ENCODE data around the gene FBF1.
"Not testable (repeated sequence)": the region's sequence is repeated elsewhere in the genome, so short reads cannot be mapped to it uniquely, and the experiment has no call there.

Gene FBF1

DNA sequence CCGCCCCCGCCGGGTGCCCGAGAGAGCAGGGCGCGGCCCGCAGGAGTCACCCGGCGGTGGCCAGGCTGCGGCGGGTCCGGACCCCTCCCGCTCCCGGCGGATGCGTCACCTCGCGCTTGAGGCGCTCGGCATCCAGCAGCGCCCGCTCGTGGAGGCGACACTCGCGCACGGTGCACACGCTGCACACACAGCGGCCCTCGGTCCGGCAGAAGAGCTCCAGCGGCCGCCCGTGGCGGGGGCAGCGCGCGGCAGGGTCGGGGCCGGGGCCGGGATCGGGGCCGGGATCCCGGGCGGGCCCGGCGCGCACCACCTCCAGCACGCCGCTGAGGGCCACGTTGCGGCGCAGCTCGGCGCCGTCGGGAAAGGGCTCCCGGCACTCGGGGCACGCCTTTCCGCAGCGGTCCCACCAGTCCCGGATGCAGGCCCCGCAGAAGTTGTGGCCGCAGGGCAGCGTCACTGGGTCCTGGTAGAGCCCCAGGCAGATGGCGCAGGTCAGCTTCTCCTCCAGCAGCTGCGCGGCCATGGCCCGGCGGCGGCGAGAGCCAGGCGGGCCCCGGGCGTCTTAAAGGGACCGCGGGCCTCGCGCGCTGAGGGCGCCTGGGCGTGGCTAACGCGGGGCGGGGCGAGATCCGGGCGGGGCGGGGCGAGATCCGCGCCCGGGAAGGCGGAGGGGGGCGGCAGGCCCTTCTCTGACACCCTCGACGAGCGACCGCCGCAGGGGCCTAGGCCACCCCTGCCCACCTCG is 44.3 kb downstream of the FBF1 start, which contains the start of gene TRIM65:
TSS of gene TRIM65 (minus strand) at position 537 of the 745 bp plus-strand sequence. CDS start at position 523, 14 bp downstream.
- peak; percentile 69 to 80 for DNase-seq (ENCODE audit: low read depth in 2 of 2)

GRCh38 chr17:75895370-75896155 is 45.3 kb downstream of the FBF1 start:
- no peak for DNase-seq (ENCODE audit: low read depth in 2 of 2)

DNA sequence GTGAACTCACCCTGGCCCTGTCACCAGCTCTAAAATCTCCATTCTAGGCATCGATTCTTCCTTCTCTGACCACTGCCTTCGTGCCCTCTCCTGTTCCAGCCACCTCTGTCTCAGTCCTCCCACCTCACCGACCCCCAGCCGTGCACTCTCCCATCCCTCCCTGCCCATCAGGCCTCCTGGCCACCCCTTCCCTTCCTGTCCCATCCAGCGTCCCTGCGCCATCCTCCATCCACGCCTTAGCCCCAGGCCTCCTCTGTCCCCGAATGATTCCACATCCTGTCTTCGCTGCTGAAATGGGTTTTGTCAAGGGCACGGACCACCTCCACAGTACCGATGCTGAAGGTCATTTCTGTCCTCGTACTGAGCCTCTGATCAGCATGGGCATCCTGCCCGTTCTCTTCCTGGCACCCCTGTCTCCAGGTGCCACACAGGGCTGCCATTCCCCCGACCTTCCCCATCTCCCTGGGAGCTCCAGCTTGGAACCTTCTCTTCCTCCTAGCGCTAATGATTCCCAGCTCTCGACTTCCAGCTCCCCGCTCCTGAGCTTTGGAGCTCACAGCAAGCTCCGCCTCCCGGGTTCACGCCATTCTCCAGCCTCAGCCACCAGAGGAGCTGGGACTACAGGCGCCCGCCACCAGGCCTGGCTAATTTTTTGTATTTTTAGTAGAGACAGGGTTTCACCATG is 46.7 kb downstream of the FBF1 start:
- no peak for DNase-seq (ENCODE audit: low read depth in 2 of 2)

- no peak for DNase-seq (ENCODE audit: low read depth in 2 of 2)
These were observed 47.4 kb downstream of the FBF1 start for GRCh38 chr17:75893305-75894048.

DNA sequence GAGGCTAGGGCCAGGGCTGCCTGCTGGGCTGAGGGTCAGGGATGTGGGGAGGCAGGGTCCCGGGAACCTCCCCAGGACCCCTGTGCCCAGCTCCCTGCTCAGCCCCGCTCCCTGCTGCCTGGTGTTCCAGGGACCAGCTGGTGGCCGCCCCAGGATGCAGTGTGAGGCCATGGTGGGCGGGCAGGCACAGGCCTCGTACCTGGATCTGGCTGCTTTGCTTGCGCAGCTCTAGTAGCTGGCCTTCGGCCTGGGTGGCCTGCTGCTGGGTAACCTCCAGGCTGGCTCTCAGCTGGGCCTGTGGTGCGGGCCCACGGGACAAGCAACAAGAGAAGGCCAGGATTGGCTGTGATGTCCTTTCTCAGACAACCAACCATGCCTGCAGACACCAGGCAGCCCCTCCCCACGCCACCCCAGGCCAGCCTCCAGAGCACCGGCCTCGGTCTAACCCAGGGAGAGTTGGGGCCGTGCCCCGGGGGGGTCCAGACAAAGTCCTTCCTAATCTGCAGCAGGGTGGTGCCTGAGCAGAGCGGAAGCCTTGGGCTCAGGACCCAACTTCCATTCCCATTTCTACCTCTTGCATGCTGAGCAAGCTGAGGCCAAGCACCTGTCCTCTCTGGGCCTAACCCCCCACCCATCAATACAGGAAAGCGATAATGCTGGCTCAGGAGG is 48.2 kb downstream of the FBF1 start:
- DNase-seq (ENCODE audit: low read depth in 2 of 2): no peak

DNA sequence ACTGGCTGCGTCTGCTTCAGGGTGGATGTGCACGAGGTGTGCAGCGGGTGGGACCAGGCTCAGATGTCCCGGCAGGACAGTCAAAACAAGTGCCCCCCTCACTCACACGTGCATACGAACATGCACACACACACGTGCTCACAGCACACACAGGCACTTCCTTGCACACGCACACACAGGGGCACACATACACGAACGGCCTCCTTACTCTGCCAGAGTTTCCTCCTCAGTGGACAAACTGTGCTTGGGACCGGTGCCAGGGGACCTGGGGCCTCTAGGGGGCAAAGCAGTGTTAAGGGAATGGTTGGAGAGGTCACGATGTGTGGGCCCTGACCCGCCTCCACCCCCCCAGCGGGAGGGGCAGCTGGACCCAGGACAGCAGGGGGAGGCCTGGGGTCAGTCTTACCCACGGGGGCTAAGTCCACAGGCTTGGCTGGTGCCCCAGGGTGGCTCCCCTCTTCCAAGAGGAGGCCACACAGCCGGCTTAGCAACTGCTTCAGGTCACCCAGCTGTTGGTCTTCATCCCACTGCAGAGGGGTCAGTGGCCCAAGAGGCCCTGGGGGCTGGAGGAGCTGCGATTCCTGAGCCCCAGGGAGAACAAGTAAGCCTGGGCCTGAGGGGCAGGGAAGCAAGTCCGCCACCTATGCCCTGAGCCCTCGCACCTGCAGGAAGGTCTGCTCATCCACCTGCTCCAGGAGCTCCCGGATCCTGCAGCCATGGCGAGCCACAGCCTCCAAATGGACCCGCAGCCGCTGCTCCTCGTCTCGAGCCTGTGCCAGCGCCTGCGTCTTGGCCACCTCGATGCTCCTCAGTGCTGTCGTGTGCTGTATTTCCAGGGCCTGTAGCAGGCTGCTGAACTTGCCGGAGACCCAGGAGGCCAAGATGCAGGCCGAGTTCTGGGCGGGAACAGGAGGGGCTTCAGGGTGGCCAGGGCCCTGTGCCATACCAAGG is 49.0 kb downstream of the FBF1 start:
- no peak for DNase-seq (ENCODE audit: low read depth in 2 of 2)

DNA sequence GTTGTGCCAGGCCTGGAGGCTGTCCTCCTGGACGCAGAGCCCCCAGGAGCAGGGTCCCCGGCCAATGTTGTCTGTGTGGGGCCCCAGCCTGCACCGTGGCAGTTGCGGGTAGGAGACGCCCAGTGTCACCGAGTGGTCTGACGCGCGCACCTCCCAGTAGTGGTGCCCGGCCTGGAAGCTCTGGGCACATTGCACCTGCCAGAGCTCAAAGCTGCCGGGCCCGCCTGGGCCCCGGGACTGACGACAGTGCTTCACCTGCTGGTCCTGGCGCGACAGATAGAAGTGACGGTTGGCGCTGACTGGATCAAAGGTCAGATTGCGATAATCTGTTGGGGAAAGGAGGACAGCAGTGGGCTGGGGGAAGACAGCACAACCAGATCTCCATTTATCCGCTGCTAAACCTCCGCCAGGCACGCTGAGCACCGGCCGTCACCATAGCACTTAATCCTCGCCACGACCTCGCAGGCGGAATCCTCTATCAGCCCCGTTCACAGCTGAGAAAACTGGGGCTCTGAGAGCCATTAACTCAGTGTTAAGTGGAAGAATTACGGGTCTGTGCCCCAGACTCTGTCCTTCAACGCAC is 49.7 kb downstream of the FBF1 start:
- no peak for DNase-seq (ENCODE audit: low read depth in 2 of 2)

DNA sequence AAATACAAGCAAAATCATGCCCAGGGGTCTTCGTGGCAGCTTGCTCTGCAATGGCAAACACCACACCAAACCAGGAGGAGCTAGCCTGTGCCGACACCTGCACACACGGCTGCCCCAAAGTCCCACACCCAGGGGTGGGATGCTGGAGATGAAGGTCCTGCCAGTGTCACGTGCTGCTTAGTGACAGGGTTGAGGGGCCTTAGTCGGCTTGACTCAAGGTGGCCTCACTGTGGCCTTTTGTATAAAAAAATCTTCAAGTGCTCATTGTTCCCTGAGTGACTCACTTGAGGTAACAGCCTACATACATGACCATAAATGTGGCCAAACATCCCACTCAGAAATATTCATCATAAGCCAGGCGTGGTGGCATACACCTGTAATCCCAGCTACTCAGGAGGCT is 51.4 kb downstream of the FBF1 start:
- no peak for DNase-seq (ENCODE audit: low read depth in 2 of 2)

DNA sequence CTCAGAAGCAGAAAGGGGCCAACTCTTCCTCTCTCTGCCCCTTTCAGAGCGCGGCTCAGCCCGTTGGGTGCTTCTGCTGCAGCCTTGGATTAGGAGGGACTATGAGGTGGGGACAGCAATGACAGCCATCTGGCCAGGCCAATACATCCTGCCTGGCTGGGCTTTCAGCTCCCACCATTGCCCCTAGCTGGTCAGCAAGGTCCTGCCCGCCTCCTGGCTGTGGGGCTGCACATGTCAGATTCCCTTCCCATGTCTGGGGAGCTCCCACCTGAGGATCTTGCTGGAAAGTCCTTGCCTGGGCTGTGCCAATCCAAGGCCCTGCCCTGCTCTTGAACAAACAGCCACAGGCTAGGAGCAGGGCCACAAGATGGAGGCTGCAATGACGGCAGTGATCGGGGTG is 52.4 kb downstream of the FBF1 start:
- DNase-seq (ENCODE audit: low read depth in 2 of 2): no peak

GRCh38 chr17:75885860-75886259 is 55.0 kb downstream of the FBF1 start:
- not testable (repeated sequence) for DNase-seq (ENCODE audit: low read depth in 2 of 2)

DNA sequence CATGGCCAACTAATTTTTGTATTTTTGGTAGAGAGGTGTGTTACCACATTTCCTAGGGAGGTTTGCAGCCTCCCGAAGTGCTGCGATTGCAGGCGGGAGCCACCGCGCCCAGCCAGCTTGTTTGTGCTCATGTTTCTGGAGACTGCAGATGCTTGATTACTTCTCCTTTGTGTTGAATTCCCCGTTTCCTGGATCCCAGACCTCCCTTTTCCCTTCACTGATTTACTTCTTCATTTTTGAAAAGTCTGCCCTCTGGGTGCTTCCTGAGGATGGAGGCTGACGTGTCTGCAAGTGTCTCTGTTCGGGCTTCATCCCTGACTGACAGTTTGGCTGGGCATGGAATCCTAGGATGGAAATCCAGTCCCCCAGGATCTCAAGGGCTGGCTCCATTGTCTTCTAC is 55.4 kb downstream of the FBF1 start:
- DNase-seq (ENCODE audit: low read depth in 2 of 2): no peak

GRCh38 chr17:75881678-75882454 is 59.0 kb downstream of the FBF1 start:
- no peak for DNase-seq (ENCODE audit: low read depth in 2 of 2)

DNA sequence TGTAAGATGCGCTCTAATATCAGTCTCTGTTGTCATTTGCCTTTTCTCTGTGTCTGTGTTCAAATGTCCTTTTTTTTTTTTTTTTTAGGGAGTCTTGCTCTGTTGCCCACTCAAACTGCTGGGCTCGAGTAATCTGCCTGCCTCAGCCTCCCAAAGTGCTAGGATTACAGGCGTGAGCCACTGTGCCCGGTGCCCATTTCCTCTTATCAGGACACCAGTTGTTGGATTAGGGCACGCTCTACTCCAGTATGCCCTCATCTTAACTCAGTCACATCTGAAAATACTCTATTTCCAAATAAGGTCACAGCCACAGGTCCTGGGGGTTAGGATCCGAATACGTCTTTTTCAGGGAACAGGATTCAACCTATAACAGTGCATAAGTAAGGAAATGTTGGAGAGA is 60.6 kb downstream of the FBF1 start:
- no peak for DNase-seq (ENCODE audit: low read depth in 2 of 2)

DNA sequence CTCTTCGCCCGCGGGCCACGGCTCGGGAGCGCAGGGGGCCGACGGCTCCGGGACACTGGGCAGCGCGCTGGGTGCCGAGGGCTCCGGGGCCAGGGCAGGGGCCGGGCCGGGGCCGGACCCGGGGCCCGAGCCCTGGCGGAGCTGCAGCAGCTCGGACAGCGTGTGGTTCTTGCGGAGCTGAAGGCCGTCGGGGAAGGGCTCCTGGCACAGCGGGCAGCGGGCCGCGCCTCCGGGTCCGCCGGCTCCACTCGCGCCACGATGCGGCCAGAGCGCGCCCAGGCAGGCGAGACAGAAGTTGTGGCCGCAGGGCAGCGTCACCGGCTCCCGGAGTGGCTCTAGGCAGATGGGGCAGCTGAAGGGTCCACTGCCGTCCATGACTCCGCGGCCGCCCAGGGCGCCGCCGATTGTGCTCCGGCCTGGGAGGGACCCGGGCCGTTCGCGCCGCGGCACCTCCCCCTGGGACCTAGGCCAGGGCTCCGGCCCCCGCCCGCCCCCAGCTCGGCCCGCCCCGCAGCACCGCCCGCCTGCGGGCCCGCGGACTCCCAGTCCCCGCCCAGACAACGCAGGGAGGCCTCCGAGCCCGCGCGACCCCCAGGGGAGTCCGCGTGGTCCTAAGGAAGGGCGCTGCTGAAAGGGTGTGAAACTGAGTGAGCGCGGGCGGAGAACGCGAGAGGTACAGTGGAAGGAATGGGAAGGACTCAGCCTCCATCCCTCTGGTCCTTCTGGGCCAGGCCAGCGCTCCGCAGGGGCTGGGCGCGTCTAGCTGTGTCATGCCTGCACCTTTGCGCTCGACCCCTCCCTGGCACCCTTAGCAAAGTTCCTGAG is 62.5 kb downstream of the FBF1 start, which contains the start of gene TRIM47:
TSS of gene TRIM47 (minus strand) at position 408 of the 825 bp plus-strand sequence. CDS start at position 375, 33 bp downstream.
- no peak for DNase-seq (ENCODE audit: low read depth in 2 of 2)

- DNase-seq (ENCODE audit: low read depth in 2 of 2): peak; percentile 56 to 62
These were observed 63.1 kb downstream of the FBF1 start for GRCh38 chr17:75877752-75878173.

DNA sequence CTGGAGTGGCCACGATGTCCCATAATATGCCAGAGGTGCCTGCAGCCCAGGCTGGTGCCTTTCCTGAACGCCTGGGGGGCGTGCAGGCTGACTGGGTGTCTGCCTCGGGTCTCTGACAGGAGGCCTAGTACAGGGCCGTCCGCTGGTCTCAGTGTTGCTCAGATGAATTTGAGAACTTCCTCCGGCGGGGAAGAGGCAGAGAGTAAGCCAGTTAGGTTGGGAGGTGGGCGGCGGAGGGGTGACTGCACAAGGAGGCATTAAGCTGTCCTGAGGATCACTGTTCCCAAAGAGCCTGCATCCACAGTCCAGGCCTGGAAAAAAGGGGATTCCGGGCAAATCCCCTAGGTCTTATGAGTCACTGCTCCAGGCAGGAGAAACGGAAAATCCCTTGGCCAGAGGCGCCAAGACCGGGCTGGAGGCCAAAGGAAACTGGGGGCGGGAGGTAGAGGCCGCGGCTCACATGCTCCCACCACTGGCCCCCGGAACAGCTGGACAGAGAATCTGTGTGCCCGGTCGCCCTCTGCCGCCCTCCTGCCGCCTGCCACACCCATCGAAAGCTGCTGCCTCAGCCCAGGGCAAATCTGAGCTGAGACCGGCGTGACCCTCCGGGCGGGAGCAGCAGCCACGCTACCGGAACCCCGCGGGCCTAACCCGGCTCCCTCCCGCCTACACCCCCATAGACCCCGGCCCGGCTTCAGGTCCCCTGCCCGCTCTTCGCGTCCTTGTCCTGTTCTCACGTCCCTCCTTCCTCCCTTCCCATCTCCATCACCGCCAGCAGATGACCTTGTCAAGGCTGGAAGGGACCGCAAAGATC is 63.7 kb downstream of the FBF1 start:
- DNase-seq (ENCODE audit: low read depth in 2 of 2): peak in 1 of 2 donors; percentile 32
